NCI-H146 (cell line): ENCODE data around the gene AFTPH.

ENCODE experiments used
- DNase-seq: peaks from one replicate; lab custom pipeline; 2025; lab: John Stamatoyannopoulos, UW

AFTPH gene

DNA sequence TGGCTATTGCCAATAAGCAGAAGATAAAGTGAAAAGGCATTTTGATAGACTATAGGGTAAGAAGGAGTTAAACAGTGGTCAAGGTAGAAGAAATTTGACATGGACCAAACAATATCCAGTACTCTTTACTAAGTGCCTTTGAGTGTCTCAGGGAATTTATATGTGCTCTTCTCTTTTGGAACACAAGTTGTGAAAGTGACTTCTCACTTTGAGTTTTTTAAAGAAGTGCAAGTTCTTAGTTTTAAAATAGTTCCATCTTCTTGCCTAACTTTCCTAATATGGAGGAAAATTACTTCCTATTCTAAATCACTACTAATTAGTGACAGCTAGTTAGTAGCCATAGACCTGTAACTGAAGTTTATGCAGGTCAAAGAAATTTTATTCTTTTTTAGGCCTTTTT, 63.4 kb downstream of the AFTPH start:
- no peak for DNase-seq

DNA sequence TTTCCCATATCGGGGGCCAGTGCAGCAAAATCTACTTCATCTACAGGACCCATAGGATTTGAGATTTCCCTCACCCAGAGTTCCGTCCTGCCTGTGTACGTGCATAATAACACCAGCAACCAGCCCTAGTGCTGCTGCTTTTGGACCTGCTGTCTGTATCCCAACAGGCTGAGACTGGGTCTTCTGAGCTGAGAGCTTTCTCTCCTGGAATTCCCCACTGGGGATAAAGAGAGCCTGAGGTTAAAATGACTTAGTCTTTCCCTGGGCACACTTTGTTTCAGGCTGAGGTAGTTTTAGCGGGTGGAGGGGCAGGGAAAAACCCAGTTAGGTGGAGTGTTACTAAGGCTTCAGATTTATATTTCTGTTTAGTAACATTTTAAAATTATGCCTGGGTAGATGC, 67.1 kb downstream of the AFTPH start:
- no peak for DNase-seq

DNA sequence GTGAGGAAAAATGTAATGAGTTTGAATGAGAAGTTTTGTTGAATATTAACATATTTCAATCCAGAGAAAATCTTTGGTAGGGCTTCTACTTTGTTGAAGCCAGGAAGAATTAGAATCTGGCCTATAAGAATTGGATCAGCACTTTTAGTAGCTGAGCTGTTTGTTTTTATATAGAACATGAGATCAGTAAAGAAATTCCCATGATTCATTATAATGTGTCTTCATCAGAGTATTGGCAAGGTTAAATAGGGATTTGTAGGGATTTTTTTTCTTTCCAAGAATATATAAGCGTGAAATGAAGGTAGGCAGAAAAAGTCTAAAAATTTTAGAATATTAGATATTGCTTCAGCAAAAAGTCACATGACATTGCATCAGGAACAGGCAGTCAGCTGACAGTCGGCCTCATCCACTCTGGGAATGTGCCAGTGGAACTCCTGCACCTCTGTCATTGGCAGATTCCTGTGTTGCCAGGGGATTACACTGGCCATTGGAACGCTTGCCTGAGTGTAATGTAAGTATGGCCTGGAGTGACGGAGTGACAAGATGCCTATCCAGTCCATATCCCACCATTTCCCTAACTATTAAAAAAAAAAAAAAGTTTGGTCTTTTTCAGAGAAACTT, 69.0 kb downstream of the AFTPH start:
- no peak for DNase-seq

DNA sequence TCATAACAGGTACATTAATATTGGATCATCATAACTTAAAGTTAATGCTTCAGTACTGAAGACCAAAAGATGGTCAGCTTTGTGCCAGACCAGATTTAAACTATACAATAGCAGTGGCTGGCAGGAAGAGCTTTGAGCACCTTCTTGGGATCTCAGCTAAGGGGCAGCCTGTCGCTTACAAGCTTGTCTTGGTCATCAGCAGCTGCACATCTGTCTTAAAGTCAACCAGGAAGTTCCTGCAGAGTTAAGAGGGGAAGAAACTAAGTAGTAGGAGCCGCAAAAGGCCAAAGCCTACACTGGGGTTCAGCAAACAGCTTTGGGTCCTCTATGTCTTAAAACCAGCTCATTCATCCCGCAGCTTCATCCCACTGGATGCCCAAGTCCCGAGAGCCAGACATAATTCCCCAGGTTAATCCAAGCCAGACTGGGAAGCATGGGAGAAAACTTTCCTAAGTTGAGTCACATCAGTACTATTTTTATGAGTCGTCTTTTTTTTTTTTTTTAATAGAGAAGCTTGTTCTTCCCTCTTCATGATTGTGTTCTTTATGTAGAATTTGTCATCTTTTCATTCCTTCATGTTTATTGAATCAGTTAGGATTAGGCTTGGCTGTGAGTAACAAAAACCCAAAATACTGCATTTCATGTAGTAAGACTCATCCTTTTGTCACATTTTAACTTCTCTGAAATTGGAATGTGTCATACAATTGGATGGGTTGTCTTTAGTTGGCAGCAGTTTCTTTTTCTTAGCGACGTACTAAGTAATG, 70.3 kb downstream of the AFTPH start:
- no peak for DNase-seq

DNA sequence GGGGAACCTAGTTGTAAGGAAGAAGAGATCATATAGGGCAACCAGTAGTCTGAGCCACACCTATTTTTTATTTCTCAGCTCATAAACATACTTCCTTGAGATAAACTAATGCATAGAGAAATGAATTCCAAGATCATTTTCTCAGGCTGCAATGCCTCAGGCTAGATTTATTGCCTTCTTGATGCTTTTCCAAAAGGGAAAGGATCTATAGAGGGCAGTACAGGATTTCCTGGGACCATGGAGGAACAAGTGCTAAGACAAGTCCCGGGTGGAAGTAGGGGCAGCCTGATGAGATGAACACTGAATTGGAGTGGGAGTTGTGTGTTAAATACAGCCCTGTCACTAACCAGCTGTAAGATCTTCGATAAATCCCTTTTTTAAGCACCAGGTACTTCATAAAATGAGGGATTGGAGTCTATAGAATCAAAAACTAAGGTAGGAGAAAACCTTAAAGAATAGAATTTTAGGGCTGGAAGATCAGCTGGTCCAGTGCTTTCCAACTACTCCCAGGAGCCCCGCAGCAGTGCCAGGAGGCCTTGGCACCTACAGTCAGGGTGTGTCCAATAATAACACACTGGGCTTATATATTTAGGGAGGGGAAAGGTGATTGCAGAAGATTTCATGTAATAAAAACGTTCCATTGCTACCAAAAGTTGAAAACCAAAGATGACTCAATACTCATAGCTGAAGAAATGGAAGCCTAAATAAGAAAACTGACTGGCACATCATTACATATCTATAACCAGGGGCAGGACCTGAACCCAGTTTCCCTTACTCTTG, 71.5 kb downstream of the AFTPH start:
- peak; percentile 25 for DNase-seq

DNA sequence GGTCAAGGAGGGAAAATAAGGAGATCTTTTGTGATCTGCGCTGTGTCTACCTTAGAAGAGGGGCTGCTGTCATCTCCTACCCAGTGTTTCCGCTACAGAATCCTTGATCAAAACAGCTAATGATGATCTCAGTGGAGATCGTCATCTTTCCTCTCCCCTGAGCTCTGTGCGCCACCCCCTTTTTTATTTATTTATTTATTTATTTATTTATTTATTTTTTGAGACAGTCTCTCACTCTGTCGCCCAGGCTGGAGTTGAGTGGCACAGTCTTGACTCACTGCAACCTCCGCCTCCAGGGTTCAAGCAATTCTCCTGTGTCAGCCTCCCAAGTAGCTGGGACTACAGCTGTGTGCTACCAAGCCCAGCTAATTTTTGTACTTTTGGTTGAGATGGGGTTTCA, 74.1 kb downstream of the AFTPH start:
- DNase-seq: no peak

DNA sequence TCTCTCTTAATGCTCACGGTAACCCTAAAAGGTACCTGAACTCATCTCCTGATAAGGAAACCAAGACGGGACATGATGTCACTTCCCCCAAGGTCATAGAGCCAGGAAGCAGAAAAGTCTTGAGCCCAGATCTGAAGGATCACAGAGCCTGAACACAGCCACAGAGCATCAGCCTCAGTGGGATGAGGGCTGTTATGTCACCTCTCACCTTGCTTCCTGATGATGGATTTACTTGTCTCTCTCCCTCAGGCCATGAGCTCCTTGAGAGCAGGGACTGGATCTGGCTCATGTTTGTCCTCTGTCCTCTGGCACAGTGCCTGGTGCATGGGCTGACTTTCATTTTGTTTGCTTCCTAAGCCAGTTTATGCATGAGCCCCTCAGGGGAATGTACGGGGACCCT, 75.3 kb downstream of the AFTPH start:
- DNase-seq: no peak

DNA sequence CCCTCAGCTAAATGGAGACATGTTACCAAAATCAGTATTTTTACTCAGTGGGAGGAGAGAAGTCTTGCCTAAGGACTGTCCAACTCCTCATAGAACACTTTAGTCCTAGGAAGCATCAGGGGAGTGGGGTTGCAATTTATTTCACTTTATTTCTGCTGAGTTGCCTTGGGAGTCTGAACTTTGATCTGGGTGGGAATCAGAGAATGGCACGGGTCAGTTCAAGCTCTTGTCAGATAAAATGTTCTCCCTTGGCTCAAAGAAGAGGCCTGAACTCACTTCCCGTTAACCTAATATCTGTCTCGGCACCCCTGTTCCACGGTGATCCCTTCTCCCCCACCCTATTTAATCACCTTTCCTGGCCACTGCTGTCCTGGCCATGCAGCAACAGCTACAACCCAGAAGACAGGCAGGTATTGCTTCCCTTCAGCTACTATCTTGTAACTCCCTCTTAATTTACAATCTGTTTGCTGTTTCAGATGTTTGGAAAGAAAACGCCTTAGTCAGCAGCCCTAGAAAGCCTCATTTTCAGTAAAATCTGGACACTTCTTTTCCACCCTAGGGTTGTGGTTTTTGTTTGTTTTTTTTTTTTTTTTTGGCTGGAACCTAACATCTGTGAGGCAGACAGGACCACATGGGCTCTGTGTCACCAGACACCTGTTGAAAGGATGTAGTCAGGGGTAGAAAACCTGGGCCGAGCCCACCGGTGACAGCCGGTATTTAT, 77.1 kb downstream of the AFTPH start:
- DNase-seq: no peak

DNA sequence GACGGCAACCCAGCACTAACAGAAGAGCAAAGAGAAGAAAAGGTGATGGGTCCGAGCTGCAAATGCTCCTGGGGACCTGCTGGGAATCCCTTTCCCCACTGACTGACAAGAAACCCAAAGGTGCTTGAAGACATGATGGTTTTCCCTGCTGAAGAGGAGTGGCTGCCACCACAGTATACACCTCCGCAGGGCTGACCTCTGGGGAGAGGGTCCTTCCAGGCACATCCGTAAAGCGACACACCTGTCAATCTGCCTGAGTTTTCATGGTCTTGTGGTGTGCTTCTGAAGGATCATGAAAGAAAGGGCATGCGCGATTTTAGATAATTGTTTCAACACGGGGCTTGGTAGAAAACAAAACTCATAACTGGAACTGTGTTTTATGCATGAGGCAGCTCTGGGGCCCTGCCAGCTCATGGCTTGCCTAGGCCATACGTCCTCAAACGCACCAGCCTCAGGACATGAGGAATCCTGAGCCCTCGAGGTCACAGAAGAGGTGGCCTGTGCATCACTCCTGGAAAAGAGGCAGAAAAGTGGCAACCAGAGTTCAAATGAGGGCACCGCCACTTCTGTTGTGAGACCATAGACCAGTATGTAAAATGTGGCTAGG, 77.8 kb downstream of the AFTPH start:
- no peak for DNase-seq

DNA sequence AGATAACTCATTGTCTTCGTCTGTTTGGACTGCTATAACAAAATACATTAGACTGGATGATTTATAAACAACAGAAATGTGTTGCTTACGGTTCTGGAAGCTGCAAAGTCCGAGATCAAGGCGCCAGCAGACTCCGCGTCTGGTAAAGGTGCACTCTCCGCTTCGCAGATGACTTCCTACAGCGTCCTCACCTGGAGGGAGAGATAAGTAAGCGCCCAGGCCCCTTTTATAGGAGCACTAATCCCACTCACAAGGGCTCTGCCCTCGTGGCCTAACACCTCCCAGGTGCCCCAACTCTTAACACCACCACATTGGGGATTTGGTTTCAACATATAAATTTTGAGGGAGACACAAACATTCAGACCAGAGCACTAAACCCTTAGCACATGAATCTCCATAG, 78.3 kb downstream of the AFTPH start:
- no peak for DNase-seq

DNA sequence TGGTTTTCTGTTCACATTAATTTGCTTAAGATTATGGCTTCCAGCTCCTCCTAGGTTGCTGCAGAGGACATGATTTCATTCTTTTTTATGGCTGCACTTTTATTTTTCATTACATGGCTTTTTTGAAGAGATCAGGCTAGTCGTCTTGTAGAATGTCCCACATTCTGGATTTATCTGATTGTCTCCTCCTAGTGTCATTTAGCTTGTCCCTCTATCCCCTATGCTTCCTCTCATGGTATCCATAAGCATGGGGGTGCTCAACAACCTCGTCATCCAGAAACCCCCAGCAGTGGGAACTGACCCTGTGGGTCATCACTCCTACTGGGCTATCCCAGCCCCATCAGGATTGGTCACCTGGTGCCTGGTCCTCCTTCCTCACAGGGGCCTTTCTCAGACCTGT, 80.0 kb downstream of the AFTPH start:
- no peak for DNase-seq

DNA sequence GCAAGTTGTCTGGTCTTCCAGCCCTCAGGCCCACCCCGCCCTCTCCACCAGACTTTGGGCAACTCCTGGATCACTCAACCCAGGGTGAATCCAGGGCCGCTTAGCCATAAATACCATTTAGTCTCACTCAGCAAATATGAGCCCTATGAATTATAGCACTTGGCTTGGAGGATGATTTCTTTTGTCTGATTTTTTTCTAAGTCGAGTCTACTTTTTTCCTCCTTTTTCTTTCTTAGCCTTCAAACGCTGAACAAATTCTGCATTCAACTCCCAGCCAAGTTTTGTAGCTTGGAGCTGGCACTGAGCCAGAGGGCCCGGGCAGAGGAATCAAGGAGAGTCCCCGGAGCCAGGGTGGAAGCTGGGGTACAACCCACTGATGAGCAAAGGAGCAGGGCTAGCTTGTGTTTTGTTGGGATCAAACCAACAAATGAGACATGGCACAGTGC, 80.9 kb downstream of the AFTPH start:
- DNase-seq: no peak

DNA sequence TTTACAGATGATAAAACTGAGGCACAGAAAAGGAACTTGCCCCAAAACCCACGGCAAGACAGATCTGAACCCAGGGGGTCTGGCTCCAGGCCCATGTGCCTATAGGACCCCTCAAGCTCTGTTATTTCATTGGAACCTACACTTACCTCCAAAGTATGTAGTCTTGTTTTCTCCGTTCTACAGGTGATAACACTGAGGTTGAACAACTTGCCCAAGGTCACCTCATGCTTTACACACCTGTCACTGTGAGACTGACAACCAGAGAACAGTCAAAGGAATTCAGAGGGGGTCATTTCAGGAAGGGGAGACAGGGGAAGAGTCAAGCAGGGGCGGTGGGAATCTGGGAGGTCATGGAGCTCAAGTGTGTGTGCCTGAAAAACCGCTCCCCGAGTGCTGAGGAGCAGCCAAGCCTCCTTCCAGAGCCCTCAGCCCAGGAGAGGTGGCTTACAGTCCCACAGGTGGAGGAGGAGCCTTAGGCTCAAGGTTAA, 81.9 kb downstream of the AFTPH start:
- DNase-seq: no peak

DNA sequence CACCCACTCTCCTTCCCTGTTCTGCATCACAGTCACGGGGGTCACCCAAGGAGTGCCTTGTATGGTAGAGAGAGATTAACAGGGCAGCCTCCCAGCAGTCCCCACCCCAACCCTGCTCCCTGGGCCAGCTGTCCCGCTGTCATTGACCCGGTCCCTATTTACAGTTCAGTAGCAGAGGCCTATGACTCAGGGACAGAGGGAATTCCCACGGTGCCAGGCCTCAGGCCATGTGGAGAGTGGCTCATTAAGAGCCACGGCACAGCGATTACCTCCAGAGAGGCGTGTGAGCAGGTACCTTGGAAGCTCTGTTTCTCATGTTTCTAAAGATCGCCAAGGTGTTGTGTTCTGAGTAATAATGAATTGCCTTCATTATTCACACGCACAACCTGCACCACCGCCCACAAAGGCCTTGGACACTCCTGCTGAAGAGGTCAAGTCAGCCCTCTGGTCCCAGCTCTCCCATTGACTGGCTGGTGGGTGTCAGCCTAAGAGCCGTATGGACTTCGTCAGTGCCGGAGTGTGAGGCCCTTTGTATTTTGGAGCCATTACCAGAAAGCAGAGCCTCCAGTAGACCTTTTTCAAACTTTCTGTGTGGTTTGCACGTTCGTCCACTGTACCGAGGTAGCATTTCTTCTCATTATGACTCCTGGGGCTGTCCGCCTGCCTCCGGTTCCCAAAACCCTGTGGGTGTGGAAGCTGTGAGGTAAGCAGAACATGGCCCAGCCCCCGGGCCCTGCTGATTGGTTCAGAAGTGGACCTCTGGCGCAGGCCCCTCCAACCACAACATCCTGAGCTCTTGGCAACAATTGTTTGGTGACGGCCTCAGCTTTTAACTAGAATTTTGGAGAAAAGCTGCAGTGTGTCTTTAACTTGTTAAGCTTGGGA, 82.6 kb downstream of the AFTPH start:
- DNase-seq: peak; percentile 47

DNA sequence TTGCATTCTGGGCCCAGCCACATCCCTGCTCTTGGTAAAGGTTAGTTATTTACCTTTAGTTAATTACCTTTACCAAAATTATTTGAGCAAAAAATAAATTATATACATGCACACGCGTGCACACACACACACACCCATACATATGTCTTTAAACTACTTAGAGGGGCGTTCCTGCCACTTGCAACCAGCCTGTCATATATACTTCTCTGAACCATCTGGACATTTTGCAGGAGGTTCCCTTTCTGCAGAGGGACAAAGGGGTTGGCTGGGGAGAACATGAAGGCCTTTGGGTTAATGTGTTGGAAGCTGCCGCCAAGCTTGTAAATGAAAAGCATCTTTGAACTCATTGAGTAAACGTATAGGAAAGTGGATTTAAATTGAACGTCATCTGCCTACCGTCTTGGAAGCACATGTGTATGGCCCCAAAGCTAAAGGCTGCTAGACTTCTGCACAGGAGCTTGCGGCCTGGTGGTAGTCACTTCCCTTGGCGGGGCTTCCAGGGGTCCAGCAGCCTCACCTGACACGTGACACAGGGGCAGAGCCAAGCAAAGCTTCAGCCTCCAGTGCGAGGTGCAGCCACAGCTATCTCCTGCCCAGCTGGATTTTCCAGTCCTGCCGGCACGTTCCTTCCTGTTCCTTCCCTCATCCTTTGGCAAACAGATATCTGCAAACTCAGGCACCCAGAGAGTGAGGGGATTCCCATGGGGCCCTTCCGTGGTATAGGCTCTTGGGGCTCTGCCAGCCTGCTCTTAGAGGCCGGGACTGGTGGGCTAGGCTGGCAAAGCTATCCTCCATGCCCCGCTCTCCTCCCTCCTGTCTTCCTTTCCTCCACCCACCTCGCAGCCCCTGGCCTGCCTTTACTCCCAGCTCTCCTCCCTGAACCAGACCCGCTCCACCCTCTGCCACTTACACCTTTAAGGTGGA, 83.5 kb downstream of the AFTPH start:
- DNase-seq: no peak

DNA sequence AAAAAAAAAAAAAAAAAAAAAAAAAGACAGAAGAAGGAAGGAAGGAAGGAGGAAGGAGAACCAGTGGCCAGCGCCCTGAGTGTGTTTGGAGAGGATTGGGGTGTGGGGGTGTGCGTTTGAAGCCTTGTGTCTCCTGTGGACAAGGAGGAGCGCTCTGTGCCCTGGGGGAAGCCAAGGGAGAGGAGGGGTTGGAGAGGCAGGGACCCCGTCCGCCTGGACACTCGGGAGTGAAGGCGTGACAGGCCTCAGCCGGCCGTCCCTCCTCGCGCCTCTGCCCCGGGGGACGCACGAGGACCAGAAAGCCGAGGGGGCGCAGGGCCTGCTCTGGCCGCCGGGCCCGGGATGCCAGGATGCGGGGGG, 84.7 kb downstream of the AFTPH start:
- no peak for DNase-seq

DNA sequence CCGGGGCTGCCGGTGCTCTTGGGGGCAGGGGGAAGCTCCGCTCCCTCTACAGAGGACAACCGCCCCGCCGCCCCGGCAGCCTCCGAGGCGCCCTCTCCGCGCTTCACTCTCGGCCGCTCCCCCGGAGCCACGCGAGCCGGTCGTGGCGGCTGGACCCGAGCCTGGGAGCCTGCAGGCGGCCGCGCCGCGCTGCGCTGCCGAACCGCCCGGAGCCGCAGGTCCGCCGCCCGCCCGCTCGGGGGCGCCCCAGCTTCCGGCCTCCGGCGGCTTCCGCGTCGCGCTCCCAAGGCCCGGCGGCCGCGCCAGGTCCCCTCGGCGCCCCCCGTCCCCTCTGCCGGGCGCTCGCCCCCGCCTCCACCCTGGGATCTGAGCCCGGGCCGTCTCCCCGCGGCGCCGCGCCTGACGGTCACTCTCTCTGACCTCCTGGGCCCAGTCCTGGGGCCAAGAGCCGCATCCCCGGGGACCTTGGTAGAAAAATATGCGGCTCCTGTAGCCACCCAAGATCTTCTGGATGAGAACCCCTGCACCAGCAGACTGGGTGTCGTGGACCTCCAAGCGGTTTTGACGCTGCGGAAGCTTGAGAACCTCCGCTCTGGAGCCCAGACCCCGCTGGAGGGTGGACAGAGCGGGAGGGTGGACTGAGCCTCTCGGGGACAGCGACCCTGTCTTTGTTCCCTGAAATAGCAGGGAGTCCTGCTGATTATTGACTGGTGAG, 85.3 kb downstream of the AFTPH start:
- DNase-seq: no peak

DNA sequence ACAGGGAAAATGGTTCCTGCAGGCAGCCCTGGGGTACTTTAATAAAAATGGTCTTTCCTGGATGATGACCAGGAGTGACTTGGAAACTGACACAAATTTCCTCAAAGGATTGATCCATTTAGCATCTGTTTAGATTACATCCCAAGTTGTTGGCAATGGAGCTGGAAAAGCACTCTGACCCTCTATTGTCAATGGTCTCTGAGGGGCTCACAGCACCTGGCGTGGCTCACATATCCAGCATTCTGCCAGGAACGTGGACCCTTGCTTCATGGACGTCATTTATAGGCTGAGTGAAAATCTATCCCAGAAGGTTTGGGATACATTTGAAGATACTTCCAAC, 85.8 kb downstream of the AFTPH start:
- DNase-seq: no peak

DNA sequence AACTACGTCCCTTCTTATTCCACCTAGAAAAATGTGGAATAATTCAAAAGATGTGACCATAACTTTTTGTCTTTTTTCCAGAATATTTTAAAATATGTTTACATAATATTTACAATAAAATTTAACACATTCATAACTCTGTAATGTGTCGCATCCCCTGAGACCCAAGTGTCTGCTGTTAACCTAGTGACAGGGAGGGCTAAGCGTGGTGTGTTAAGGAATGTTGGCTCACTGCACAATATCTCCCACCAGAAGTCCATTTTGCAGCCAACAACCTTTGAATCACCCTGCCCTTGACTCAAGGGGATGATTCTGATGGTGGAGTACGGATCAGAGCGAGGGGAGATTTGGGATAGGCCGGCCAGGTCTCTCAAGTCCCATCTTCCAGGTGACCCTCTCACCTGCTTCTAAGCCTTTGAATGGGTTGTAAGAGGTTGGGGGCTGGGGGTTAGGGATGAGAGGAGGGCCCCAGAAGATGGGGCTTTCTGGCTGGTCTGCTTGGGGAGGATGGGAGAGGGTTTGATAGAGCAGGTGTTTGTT, 86.3 kb downstream of the AFTPH start:
- DNase-seq: no peak
